HG03460 (cell line): Measurements from ENCODE around the gene RPS6KB1.
"Not testable (repeated sequence)": the region's sequence is repeated elsewhere in the genome, so short reads cannot be mapped to it uniquely, and the experiment has no call there.

Experiments used
- ATAC-seq: cut with Tn5 transposase; IDR thresholded peaks from one replicate; pipeline ENCODE4 v1.9.1; 2021; ENCODE audit not compliant: unreplicated experiment

Gene RPS6KB1

GRCh38 chr17:59940697-59941096 lies 47.8 kb downstream of the RPS6KB1 start:
- not testable (repeated sequence) for ATAC-seq

- ATAC-seq = no peak
Observed at GRCh38 chr17:59941131-59941530, 48.2 kb downstream of the RPS6KB1 start.

- ATAC-seq = not testable (repeated sequence)
Observed at GRCh38 chr17:59946433-59946832, 53.5 kb downstream of the RPS6KB1 start.

- ATAC-seq = not testable (repeated sequence)
Observed at GRCh38 chr17:59947310-59947709, 54.4 kb downstream of the RPS6KB1 start.

GRCh38 chr17:59950049-59950448 lies 57.1 kb downstream of the RPS6KB1 start:
- no peak for ATAC-seq

GRCh38 chr17:59954856-59955255 lies 61.9 kb downstream of the RPS6KB1 start:
- no peak for ATAC-seq

- ATAC-seq = not testable (repeated sequence)
Observed at GRCh38 chr17:59959574-59959973, 66.7 kb downstream of the RPS6KB1 start.

- no peak for ATAC-seq
Observed at GRCh38 chr17:59962739-59963318, 69.9 kb downstream of the RPS6KB1 start.

- ATAC-seq = peak; percentile 39
Observed at GRCh38 chr17:59963738-59964481, 71.0 kb downstream of the RPS6KB1 start.

- ATAC-seq = peak; percentile 71
Observed at GRCh38 chr17:59964482-59965328, 71.8 kb downstream of the RPS6KB1 start, which contains the start of gene RNFT1. TSS of gene RNFT1 (minus strand) at chr17:59964740. CDS start at chr17:59964663, 77 bp downstream.

GRCh38 chr17:59971771-59972170 lies 78.8 kb downstream of the RPS6KB1 start:
- ATAC-seq = not testable (repeated sequence)

- ATAC-seq = no peak
Observed at GRCh38 chr17:59972778-59973177, 79.9 kb downstream of the RPS6KB1 start.

GRCh38 chr17:59973483-59973882 lies 80.6 kb downstream of the RPS6KB1 start:
- not testable (repeated sequence) for ATAC-seq

- ATAC-seq = not testable (repeated sequence)
Observed at GRCh38 chr17:59975166-59975565, 82.2 kb downstream of the RPS6KB1 start.

- not testable (repeated sequence) for ATAC-seq
Observed at GRCh38 chr17:59996608-59997007, 103.7 kb downstream of the RPS6KB1 start.
